H1 (cell line): ENCODE results near the gene MRTFA. TPM values are rescaled to one million over a fixed set of nuclear protein-coding genes. Genes with fewer than 3 reads are reported as not detected.

Experiments used
- CTCF ChIA-PET: fragments of 300-600 bp; sonication (Branson Sonifier 250); formaldehyde crosslinking; loops from one replicate; lab custom pipeline; 2021; ENCODE audit not compliant: partially characterized antibody; lab: Charles Lee
- POLR2A ChIA-PET: fragments of 300-600 bp; sonication (Branson Sonifier 250); formaldehyde crosslinking; loops from one replicate; lab custom pipeline; 2021; ENCODE audit warnings: inconsistent platforms; ENCODE audit not compliant: partially characterized antibody; lab: Charles Lee
- DNase-seq, 2 experiments: peaks; one replicate each; pipeline versions ENCODE4 v3.0.0 to v3.0.0-alpha.2; 2010 to 2022; ENCODE audit warnings: low spot score in 2 of 2, low read depth in 1 of 2, mixed read lengths in 1 of 2
- FAIRE-seq: peaks from 2 replicates; lab custom pipeline; 2011; peaks lifted over from hg19 to GRCh38; lab: Jason Lieb, UNC
- H2AFZ ChIP-seq: 2 replicates; pipeline ENCODE4 v1.8.1; 2012; ENCODE audit warnings: low read length, inconsistent platforms
- H2AK5ac ChIP-seq: 2 replicates; pipeline ENCODE4 v1.6.1; 2013; ENCODE audit warnings: low read depth, low read length
- H2BK120ac ChIP-seq: replicated peaks from 2 replicates; pipeline ENCODE3; 2013; ENCODE audit warnings: low read depth, low read length, inconsistent platforms
- H2BK12ac ChIP-seq: 2 replicates; pipeline ENCODE4 v1.6.1; 2013; ENCODE audit warnings: low read depth, low read length
- H2BK15ac ChIP-seq: 2 replicates; pipeline ENCODE4 v1.6.1; 2013; ENCODE audit warnings: low read length
- H2BK20ac ChIP-seq: 2 replicates; pipeline ENCODE4 v1.6.1; 2013; ENCODE audit warnings: low read length
- H2BK5ac ChIP-seq: 2 replicates; pipeline ENCODE4 v1.6.1; 2013; ENCODE audit warnings: low read depth, low read length
- H3K14ac ChIP-seq: 2 replicates; pipeline ENCODE4 v1.6.1; 2013; ENCODE audit warnings: inconsistent platforms; ENCODE audit not compliant: insufficient read length
- H3K18ac ChIP-seq: 2 replicates; pipeline ENCODE4 v1.6.1; 2013; ENCODE audit warnings: low read length; ENCODE audit errors: extremely low read depth
- H3K23ac ChIP-seq: 2 replicates; pipeline ENCODE4 v1.6.1; 2013; ENCODE audit warnings: inconsistent platforms; ENCODE audit not compliant: insufficient read length
- H3K23me2 ChIP-seq: 2 replicates; pipeline ENCODE4 v1.6.1; 2013; ENCODE audit warnings: low read depth, low read length
- H3K27ac ChIP-seq: 2 replicates; pipeline ENCODE4 v1.6.1; 2011; ENCODE audit warnings: low read depth, low read length, inconsistent platforms
- H3K27me3 ChIP-seq, 4 experiments: replicated peaks in 1 of 4; 1 replicate in 1 of 4; 2 replicates in 3 of 4; pipeline versions ENCODE4 v1.6.1 to v1.8.1; 2011 to 2013; ENCODE audit warnings: low read length in 3 of 4, mild to moderate bottlenecking in 3 of 4, inconsistent platforms in 2 of 4, mixed read lengths in 2 of 4, moderate library complexity in 1 of 4; ENCODE audit not compliant: control insufficient read depth in 3 of 4, insufficient read depth in 3 of 4; ENCODE audit errors: extremely low read depth in 1 of 4
- H3K36me3 ChIP-seq, 4 experiments: 2 replicates each; pipeline versions ENCODE4 v1.6.1 to v1.8.1; 2011 to 2013; ENCODE audit warnings: mild to moderate bottlenecking in 4 of 4, low read length in 3 of 4, moderate library complexity in 2 of 4, control low read depth in 1 of 4, inconsistent platforms in 1 of 4; ENCODE audit not compliant: insufficient read depth in 4 of 4, control insufficient read depth in 2 of 4
- H3K4ac ChIP-seq: replicated peaks from 2 replicates; pipeline ENCODE3; 2013; ENCODE audit warnings: low read length, low read depth, mixed read lengths, inconsistent platforms; ENCODE audit not compliant: insufficient read length
- H3K4me1 ChIP-seq, 4 experiments: replicated peaks in 1 of 4; 1 replicate in 1 of 4; 2 replicates in 3 of 4; pipeline versions ENCODE4 v1.6.1 to v1.8.1; 2011 to 2013; ENCODE audit warnings: low read length in 3 of 4, inconsistent platforms in 2 of 4, mixed read lengths in 1 of 4; ENCODE audit not compliant: insufficient read depth in 4 of 4, control insufficient read depth in 3 of 4
- H3K4me2 ChIP-seq, 2 experiments: 2 replicates each; pipeline versions ENCODE4 v1.6.1 to v1.8.1; 2011 to 2013; ENCODE audit warnings: low read depth in 2 of 2, low read length in 2 of 2, control low read depth in 1 of 2, inconsistent platforms in 1 of 2, mild to moderate bottlenecking in 1 of 2; ENCODE audit not compliant: insufficient read depth in 1 of 2
- H3K4me3 ChIP-seq, 4 experiments: fragments of 200-600, 300-600 bp in 1 of 4; sonication (generic), shearing (Covaris generic), sonication (Bioruptor Twin) in 1 of 4; 2 replicates each; pipeline versions ENCODE4 v1.5.1 to v1.8.1; 2011 to 2016; ENCODE audit warnings: low read length in 4 of 4, low read depth in 3 of 4, control low read depth in 2 of 4, inconsistent platforms in 2 of 4, mild to moderate bottlenecking in 2 of 4, mixed read lengths in 1 of 4, moderate library complexity in 1 of 4; ENCODE audit not compliant: insufficient read depth in 2 of 4; ENCODE audit errors: extremely low read depth in 1 of 4
- H3K56ac ChIP-seq: replicated peaks from 2 replicates; pipeline ENCODE3; 2013; ENCODE audit warnings: low read depth, mild to moderate bottlenecking, mixed read lengths, low read length, inconsistent platforms; ENCODE audit not compliant: insufficient read length
- H3K79me1 ChIP-seq: 2 replicates; pipeline ENCODE4 v1.6.1; 2013; ENCODE audit warnings: low read depth, low read length, control low read depth
- H3K79me2 ChIP-seq, 2 experiments: 2 replicates each; pipeline versions ENCODE4 v1.6.1 to v1.8.1; 2012 to 2013; ENCODE audit warnings: low read length in 2 of 2, mild to moderate bottlenecking in 2 of 2, inconsistent platforms in 1 of 2; ENCODE audit not compliant: insufficient read depth in 2 of 2, control insufficient read depth in 1 of 2
- H3K9ac ChIP-seq, 4 experiments: replicated peaks in 1 of 4; 1 replicate in 1 of 4; 2 replicates in 3 of 4; pipeline versions ENCODE4 v1.6.1 to v1.8.1; 2011 to 2013; ENCODE audit warnings: low read depth in 3 of 4, low read length in 3 of 4, control low read depth in 2 of 4, mild to moderate bottlenecking in 2 of 4, moderate library complexity in 2 of 4, inconsistent platforms in 1 of 4; ENCODE audit errors: extremely low read depth in 1 of 4
- H3K9me3 ChIP-seq, 2 experiments: 2 replicates each; pipeline versions ENCODE4 v1.6.1 to v1.8.1; 2012 to 2013; ENCODE audit warnings: mild to moderate bottlenecking in 2 of 2, moderate library complexity in 2 of 2, control low read depth in 1 of 2, inconsistent platforms in 1 of 2, low read depth in 1 of 2, low read length in 1 of 2, mixed read lengths in 1 of 2; ENCODE audit not compliant: insufficient read depth in 2 of 2
- H4K20me1 ChIP-seq, 2 experiments: replicated peaks in 1 of 2; 2 replicates each; pipeline versions ENCODE3 to v1.8.1; 2011 to 2013; ENCODE audit warnings: inconsistent platforms in 2 of 2, low read length in 2 of 2, mild to moderate bottlenecking in 1 of 2; ENCODE audit not compliant: insufficient read depth in 2 of 2, control insufficient read depth in 1 of 2
- H4K5ac ChIP-seq: 2 replicates; pipeline ENCODE4 v1.6.1; 2013; ENCODE audit warnings: low read length, low read depth, mixed read lengths, inconsistent platforms; ENCODE audit not compliant: insufficient read length
- H4K8ac ChIP-seq: 2 replicates; pipeline ENCODE4 v1.8.0; 2013; ENCODE audit warnings: mild to moderate bottlenecking, moderate library complexity, low read length, inconsistent platforms; ENCODE audit not compliant: insufficient read depth; ENCODE audit errors: extremely low read depth
- H4K91ac ChIP-seq: replicated peaks from 2 replicates; pipeline ENCODE3; 2013; ENCODE audit warnings: low read length, mixed read lengths, inconsistent platforms; ENCODE audit not compliant: insufficient read length
- CREB1 ChIP-seq: IDR thresholded peaks from 2 replicates; pipeline ENCODE4 v1.6.1; 2012; ENCODE audit warnings: inconsistent platforms
- EZH2 ChIP-seq: fragments of 200-600 bp; sonication (generic); IDR thresholded peaks from 2 replicates; pipeline ENCODE4 v1.7.1; 2012; ENCODE audit warnings: low read depth, mild to moderate bottlenecking, moderate library complexity, low read length, inconsistent platforms; ENCODE audit not compliant: severe bottlenecking
- FOSL1 ChIP-seq: IDR thresholded peaks from 2 replicates; pipeline ENCODE4 v1.6.1; 2011; ENCODE audit warnings: mild to moderate bottlenecking, low read depth, low read length, moderate library complexity; ENCODE audit not compliant: insufficient read depth
- HDAC6 ChIP-seq: IDR thresholded peaks from one replicate; pipeline ENCODE4 v1.7.1; 2012; ENCODE audit warnings: low read depth, mild to moderate bottlenecking, inconsistent platforms, low read length, moderate library complexity
- JUND ChIP-seq: IDR thresholded peaks from 2 replicates; pipeline ENCODE4 v1.6.1; 2011; ENCODE audit warnings: mild to moderate bottlenecking, improper control_type of control experiment, low read length
- KDM4A ChIP-seq: IDR thresholded peaks from one replicate; pipeline ENCODE4 v1.7.1; 2012; ENCODE audit warnings: low read depth, mild to moderate bottlenecking, moderate library complexity, low read length, inconsistent platforms; ENCODE audit not compliant: severe bottlenecking
- NANOG ChIP-seq: IDR thresholded peaks from 2 replicates; pipeline ENCODE4 v1.6.1; 2011; ENCODE audit warnings: low read length, low read depth, mild to moderate bottlenecking, inconsistent platforms; ENCODE audit not compliant: insufficient read depth, poor library complexity, severe bottlenecking
- RAD21 ChIP-seq, 2 experiments: IDR thresholded peaks in 1 of 2; conservative IDR thresholded peaks in 1 of 2; 2 replicates each; pipeline ENCODE4 v1.6.1; 2011; ENCODE audit warnings: low read depth in 2 of 2, low read length in 2 of 2, improper control_type of control experiment in 1 of 2, inconsistent platforms in 1 of 2, mild to moderate bottlenecking in 1 of 2, moderate library complexity in 1 of 2
- SP1 ChIP-seq: IDR thresholded peaks from 2 replicates; pipeline ENCODE4 v1.6.1; 2011; ENCODE audit warnings: low read depth, low read length
- TEAD4 ChIP-seq: IDR thresholded peaks from 2 replicates; pipeline ENCODE4 v1.6.1; 2012; ENCODE audit warnings: low read depth, low read length, inconsistent platforms, mixed read lengths
- WGBS, 2 experiments: shearing (Covaris generic) in 1 of 2; methylation state at CpG; one replicate each; pipeline versions ENCODE4 v1.1.6 to v1.1.7; 2013 to 2015; ENCODE audit warnings: low lambda C conversion rate in 2 of 2, mixed read lengths in 2 of 2, inconsistent platforms in 1 of 2, low coverage in 1 of 2, missing lambda C conversion rate in 1 of 2; ENCODE audit not compliant: insufficient replicate concordance in 2 of 2, insufficient coverage in 1 of 2, insufficient read length in 1 of 2; ENCODE audit errors: extremely low coverage in 1 of 2, missing lambda C conversion rate in 1 of 2; 5-methylcytosine and 5-hydroxymethylcytosine counted together
- polyA plus RNA-seq, 7 experiments: library from polyadenylated mRNA; depleted of rRNA in 3 of 7; stranded (reverse) in 5 of 7; unstranded in 2 of 7; fragments of >200 nt in 5 of 7; fragments of 200-250 nt in 2 of 7; gene quantifications; 1 replicate in 5 of 7; 2 replicates in 1 of 7; 4 replicates in 1 of 7; pipeline versions ENCODE4 v1.2.1 to v1.2.3, GENCODE V29; 2011 to 2013; ENCODE audit warnings: missing spikeins in 2 of 7, mixed read lengths in 2 of 7
- total RNA-seq: library from RNA; stranded (reverse); fragmentation: NEBNext Ultra II Directional; extraction: Animal tissue kit (Norgen Biotek cat#: 25700); gene quantifications from 2 replicates; pipeline ENCODE4 v1.2.1, GENCODE V29; 2021

The MRTFA gene
- total and polyA plus RNA-seq, 2 of the 8 experiments (the other 6 are each of a cell fraction or from before 2014, with no cell fraction given) = 5.4 to 37.9 TPM

- Histone ChIP-seq H2BK5ac (no peak overlapping the region), H2BK20ac (no peak overlapping the region), H2AFZ (no peak overlapping the region), H3K4ac (no peak overlapping the region), H4K8ac (no peak overlapping the region), H3K4me2 (no peak overlapping the region), H3K56ac (no peak overlapping the region), H4K91ac (no peak overlapping the region), H3K4me1 (no peaks in the 10 kb centered on the region), H3K23ac (no peak overlapping the region), H3K14ac (no peak overlapping the region), H3K4me3 (no peak overlapping the region), H2AK5ac (no peak overlapping the region), H3K79me1 (peaks cover 4% of the 10 kb centered on the region; the same call in 1 of the 2 replicates), H3K27ac (no peak overlapping the region), H2BK15ac (no peak overlapping the region), H2BK12ac (no peak overlapping the region), H4K20me1 (no peaks in the 10 kb centered on the region), H3K27me3 (no peaks in the 10 kb centered on the region), H3K79me2 (peaks cover 0 to 19% of the 10 kb centered on the region in 2 experiments; a peak in 2 of 4 replicates), H3K9me3 (peaks cover 16 to 21% of the 10 kb centered on the region in 2 experiments; a peak in 3 of 4 replicates), H3K36me3 (peaks cover 0 to 13% (median 0%) of the 10 kb centered on the region in 4 experiments; a peak in 3 of 8 replicates), H3K23me2 (no peaks in the 10 kb centered on the region), H3K9ac (no peak overlapping the region), H2BK120ac (no peak overlapping the region), H4K5ac (no peak overlapping the region), H3K18ac (no peak overlapping the region)
- ChIA-PET CTCF (no interaction called here), POLR2A (no interaction called here)
- WGBS, 2 experiments = 84% methylated on average over 2 of the region's 2 CpGs; no CpG with 5 or more reads in 1 of the 2 experiments
- DNase-seq (no peak), FAIRE-seq (no peak)
- TF ChIP-seq FOSL1 (no peak), KDM4A (no peak), HDAC6 (no peak), CREB1 (no peak), EZH2 (no peak), SP1 (no peak), TEAD4 (no peak), JUND (no peak), RAD21 (IDR thresholded peaks at IDR 0.05 in 1 of 2, conservative IDR thresholded peaks at IDR 0.05 in 1 of 2; ENCODE audit: low read depth in 2 of 2, low read length in 2 of 2) (no peak), NANOG (no peak)
These were observed 63.5 kb downstream of the MRTFA start for GRCh38 chr22:40572976-40573375.
